Brain microvascular endothelial cell (primary cell): ENCODE results near the gene RTP4.

Source experiments
- DNase-seq: peaks from one replicate; pipeline ENCODE4 v3.0.0-alpha.2; 2020
- H3K27ac ChIP-seq: fragments of 250-450 bp; sonication (Bioruptor Pico); 2 replicates; pipeline ENCODE4 v1.5.1; 2020; ENCODE audit warnings: mild to moderate bottlenecking, moderate library complexity
- H3K27me3 ChIP-seq: fragments of 250-450 bp; sonication (Bioruptor Pico); replicated peaks from 2 replicates; pipeline ENCODE4 v1.5.1; 2020; ENCODE audit warnings: mild to moderate bottlenecking
- H3K36me3 ChIP-seq: fragments of 250-450 bp; sonication (Bioruptor Pico); replicated peaks from 2 replicates; pipeline ENCODE4 v1.5.1; 2020; ENCODE audit warnings: mild to moderate bottlenecking
- H3K4me3 ChIP-seq: 2 replicates; pipeline ENCODE4 v1.5.1; 2011; ENCODE audit warnings: low read depth, mild to moderate bottlenecking, control low read depth, low read length, moderate library complexity
- CTCF ChIP-seq: IDR thresholded peaks from 2 replicates; pipeline ENCODE4 v1.5.1; 2011; ENCODE audit warnings: low read depth, mild to moderate bottlenecking, moderate library complexity, low read length, control low read depth, inconsistent platforms; ENCODE audit errors: missing control alignments
- in situ Hi-C: cut with HindIII; loops from 2 replicates; pipeline ENCODE4 v1.10.0; 2017; ENCODE audit warnings: low sequenced_read_pairs, low pct_ligation_motif_present

The RTP4 gene

GRCh38 chr3:187375581-187375980 is 7.4 kb downstream of the RTP4 start:
- Histone ChIP-seq H3K27ac (no peak overlapping the region), H3K27me3 (peaks cover 5% of the 10 kb centered on the region), H3K36me3 (no peaks in the 10 kb centered on the region), H3K4me3 (no peak overlapping the region)
- DNase-seq: no peak
- in situ Hi-C loops: no loop called here
- no peak for TF ChIP-seq CTCF

GRCh38 chr3:187377842-187378241 is 9.7 kb downstream of the RTP4 start:
- in situ Hi-C loops: no loop called here
- Histone ChIP-seq H3K27me3 (no peaks in the 10 kb centered on the region), H3K27ac (no peak overlapping the region), H3K4me3 (no peak overlapping the region), H3K36me3 (no peaks in the 10 kb centered on the region)
- no peak for TF ChIP-seq CTCF
- DNase-seq: no peak

GRCh38 chr3:187382609-187383151 is 14.5 kb downstream of the RTP4 start:
- H3K4me3 ChIP-seq: no peak overlapping the region
- H3K36me3 ChIP-seq: no peaks in the 10 kb centered on the region
- no peak for DNase-seq
- TF ChIP-seq CTCF: no peak
- in situ Hi-C loops: no loop called here
- no peaks in the 10 kb centered on the region for H3K27me3 ChIP-seq
- no peak overlapping the region for H3K27ac ChIP-seq

GRCh38 chr3:187383246-187383645 is 15.1 kb downstream of the RTP4 start:
- H3K27me3 ChIP-seq: no peaks in the 10 kb centered on the region
- no peak for DNase-seq
- in situ Hi-C loops: no loop called here
- no peak overlapping the region for H3K27ac ChIP-seq
- H3K4me3 ChIP-seq: no peak overlapping the region
- no peaks in the 10 kb centered on the region for H3K36me3 ChIP-seq
- no peak for TF ChIP-seq CTCF

- in situ Hi-C loops: no loop called here
- Histone ChIP-seq H3K27ac (no peak overlapping the region), H3K4me3 (no peak overlapping the region), H3K36me3 (no peaks in the 10 kb centered on the region), H3K27me3 (no peaks in the 10 kb centered on the region)
- DNase-seq: no peak
- TF ChIP-seq CTCF: no peak
Measured at GRCh38 chr3:187385296-187385695, 17.1 kb downstream of the RTP4 start.

- in situ Hi-C loops: no loop called here
- no peak for DNase-seq
- H3K36me3 ChIP-seq: no peaks in the 10 kb centered on the region
- H3K27ac ChIP-seq: no peak overlapping the region
- no peak overlapping the region for H3K4me3 ChIP-seq
- no peak for TF ChIP-seq CTCF
- no peaks in the 10 kb centered on the region for H3K27me3 ChIP-seq
Measured at GRCh38 chr3:187396661-187397060, 28.5 kb downstream of the RTP4 start.
